Measurements from ENCODE around the gene TGIF1.
"Not testable (repeated sequence)": the region's sequence is repeated elsewhere in the genome, so short reads cannot be mapped to it uniquely, and the experiment has no call there.

Gene TGIF1

DNA sequence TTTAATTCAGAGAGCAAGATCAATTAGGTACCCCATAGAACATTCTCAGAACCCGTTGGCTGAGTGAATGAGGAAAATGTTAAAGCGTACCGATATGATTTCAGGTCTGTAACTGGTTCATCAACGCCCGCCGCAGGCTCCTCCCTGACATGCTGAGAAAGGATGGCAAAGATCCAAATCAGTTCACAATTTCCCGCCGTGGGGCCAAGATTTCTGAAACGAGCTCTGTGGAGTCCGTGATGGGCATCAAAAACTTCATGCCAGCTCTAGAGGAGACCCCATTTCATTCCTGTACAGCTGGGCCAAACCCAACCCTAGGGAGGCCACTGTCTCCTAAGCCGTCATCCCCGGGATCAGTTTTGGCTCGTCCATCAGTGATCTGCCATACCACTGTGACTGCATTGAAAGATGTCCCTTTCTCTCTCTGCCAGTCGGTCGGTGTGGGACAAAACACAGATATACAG is 7.3 kb downstream of the TGIF1 start:
- no peak for DNase-seq

DNA sequence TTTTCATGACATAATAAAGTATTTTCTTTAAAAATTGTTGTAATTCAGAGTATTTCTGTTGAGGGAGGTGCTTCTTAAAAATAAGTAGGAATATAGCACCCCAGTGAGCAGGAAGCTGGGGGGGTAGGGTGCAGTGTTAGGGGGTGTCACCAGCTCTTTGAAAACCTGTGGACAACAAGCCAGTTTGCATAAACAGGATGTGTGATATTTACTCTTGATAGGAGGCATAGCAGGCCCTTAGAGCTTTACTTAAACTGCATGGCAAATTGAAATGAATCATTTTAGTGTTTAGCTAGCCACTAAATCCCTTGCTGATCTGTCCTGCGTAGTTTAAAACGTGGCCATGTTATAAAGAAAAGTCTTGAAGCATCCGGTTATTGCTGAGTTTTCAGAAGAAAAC is 8.4 kb downstream of the TGIF1 start:
- no peak for DNase-seq

DNA sequence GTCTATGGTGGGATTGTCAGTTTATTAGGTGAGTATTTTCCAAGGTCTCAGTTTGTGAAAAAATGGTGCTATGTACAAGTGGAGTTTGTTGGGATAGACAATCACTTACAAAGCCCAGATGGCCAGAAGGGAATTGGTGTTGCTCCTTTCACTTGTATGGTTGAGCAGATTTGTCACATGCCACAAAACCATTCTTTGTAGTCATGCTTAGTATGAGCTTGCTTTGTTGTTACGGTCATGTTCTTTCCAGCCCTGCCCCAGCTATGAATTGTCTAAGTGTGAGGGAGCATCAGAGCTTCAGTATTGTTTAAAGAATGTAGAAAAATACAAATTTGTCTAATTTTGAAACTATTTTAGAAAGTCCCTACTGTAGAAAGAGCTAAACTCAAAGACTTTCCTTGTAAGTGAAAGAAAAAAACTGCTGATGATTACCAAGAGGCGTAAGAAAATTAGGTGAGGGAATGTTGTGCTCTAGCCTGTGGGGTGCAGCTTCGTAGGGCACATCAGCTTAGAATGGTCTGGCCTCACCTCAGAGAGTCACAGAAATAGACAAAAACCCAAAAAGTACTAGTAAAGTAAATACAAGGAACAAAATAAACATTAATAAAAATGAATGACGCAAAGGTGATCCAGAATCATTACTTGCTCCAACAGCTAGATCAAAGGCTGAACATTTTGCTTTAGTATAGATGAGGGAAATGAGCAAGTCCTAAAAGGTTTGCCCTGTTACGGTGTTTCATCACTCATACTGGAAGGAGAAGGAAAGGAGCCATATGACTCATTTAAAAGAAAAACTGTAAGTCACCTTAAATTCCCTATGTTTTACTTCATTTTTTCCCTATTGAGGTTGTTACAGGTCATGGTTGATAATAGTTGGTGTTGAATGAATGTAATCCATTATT is 9.2 kb downstream of the TGIF1 start:
- no peak for DNase-seq

DNA sequence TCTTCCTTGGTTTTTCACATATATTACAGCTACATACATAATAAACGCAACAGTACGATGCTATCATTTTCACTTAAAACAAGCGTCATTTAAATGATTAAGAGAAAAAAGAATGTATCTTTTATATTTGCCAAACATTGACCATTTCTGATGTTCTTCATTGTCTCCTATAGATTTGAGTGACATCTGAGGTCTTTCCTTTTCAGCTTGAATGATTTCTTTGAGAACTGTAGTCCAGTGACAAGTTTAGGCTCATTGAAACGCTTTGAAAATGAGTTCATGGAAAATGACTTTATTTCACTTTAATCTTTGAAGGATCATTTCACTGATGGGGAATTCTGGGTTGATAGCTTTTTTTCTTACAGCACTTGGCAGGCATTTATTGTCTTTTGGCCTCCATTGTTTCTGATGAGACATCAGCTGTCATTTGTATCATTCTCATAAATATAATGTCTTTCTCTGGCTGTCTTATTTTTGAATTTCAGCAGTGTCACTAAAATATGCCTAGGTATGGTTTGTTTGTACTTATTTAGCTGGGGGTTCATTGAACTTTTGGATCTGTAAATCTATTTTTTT is 10.9 kb downstream of the TGIF1 start:
- no peak for DNase-seq

DNA sequence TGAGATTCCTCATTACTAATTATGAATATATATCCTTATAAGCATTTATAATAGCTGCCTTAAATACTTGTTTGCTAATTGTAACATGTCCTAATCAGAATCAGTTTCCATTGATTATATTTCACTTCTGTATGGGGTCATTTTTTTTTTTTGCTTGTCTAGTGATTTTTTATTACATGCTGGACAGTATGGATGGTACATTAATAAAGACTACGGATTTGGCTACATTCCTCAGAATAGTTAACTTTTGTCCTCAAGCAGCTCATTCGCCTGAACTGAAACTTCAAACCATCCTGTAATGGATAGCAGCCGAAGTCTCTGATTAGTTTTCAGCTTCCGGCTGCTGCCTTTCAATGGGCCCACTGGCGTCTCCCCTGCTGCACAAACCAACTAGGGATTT is 11.7 kb downstream of the TGIF1 start:
- DNase-seq = no peak

DNA sequence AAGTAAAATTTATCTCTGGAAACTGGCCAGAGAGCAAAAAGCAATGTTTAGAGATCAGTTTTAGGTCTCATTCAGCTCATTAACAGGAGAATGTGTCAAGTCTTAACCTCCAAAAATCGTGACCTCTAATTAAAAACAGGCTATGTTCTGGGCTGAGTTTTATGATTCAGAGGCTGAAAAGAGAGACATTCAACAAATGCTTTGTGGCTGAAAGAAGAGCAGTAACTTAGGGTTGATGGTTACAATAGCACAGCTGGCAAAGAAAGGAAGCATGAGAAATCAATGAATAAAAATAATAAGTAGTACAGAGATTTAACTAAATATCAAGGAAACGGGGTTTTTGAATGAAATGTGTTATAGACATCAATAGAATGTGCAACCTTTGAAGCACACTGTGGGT is 13.1 kb downstream of the TGIF1 start:
- DNase-seq = no peak

DNA sequence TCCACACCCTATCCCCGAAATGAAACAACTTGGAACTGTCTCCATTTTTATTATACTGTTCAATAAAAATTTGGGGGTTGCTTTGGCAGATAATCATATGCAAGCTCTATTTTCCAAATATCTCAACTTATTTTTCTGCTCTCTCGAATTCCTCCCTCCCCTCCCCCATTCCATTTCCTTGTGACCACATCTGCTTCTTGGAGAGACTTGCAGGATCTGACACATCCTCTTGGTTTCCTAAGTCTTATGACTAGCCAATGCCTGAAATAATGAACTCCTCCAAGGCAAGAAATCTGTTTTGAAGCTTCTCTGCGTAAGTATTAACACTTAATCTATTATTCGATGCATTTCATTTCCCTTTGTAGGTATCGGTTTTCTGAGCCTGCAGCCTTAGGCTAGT is 16.1 kb downstream of the TGIF1 start:
- DNase-seq = no peak

DNA sequence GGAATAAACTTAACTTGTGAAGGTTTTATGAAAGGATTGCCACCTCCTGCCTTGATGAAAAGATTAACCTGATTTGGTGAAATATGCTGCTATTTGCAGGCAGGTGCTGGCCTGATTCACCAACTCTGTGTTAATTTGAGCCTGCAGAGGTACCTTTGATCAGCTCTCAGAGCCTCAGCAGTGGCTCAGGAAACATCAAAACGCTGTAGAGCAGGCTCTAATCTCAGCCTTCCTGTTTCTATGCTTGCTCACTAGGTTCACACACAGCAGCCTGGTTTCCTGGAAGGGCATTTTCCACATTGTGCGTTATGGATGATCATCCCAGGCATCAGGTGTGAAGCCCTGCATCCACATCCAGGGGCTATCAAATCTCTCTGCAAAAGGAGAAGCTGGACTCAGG is 16.9 kb downstream of the TGIF1 start:
- DNase-seq = no peak

DNA sequence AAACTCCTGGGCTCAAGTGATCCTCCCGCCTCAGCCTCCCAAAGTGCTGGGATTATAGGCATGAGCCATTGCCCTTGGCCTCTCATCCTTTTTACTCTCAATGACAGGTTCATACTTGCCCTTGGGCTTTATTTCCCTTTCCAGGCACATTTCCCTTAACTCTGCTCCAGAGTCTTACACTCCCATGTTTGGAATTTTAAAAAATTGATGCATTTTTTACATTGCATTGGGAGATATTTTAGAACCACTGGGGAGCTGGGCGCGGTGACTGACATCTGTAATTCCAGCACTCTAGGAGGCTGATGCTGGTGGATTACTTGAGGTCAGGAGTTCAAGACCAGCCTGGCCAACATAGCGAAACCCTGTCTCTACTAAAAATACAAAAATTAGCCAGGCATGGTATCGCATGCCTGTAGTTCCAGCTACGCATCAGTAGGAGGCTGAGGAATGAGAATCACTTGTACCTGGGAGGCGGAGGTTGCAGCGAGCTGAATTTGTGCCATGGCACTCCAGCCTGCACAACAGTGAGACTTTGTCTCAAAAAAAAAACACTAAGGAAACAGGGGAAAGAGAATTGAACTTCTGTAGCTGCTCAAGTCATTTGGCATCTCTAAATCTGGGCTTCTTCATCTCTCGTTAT is 18.2 kb downstream of the TGIF1 start:
- no peak for DNase-seq

DNA sequence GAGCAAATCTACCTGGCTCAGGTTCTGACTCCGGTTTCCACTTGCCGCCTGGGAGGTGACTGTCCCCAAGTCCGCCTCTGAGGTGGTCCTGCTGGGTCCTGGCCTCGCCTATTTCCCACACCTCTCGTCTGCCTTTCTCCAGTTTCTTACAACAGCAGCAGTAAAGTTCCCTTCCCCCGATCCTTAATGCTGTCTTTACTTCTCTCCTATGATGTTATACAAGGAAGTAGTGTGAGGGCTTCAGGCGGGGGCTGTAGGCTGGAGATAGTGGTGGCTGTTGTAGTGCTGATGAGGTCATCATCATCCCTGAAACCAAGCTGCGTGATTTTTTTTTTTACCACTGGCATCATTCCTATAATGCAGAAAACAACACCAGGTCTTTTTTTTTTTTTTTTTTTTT is 18.9 kb downstream of the TGIF1 start:
- no peak for DNase-seq

DNA sequence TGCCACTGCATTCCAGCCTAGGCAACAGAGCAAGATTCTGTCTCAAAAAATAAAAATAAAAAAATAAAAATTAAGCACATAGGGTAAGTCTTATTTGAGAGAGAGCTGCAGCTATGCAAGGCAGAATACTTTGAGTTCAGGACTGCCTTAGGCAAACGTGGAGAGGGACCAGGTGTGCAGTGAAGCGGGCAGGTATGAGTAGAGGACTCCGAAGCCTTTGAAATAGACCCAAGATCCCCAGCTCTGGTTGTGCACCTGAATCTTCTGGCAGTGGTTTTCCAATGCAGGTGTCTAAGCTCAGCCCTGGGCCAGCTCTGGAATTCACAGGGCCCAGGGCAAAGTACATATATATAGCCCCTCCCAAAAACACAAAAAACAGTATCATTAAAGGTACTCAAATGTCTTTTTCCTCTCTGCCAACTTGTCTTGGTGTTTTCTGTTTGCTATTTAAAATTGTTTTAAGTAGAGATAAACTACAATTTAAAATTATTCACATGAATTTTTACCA is 21.2 kb downstream of the TGIF1 start:
- DNase-seq = no peak

DNA sequence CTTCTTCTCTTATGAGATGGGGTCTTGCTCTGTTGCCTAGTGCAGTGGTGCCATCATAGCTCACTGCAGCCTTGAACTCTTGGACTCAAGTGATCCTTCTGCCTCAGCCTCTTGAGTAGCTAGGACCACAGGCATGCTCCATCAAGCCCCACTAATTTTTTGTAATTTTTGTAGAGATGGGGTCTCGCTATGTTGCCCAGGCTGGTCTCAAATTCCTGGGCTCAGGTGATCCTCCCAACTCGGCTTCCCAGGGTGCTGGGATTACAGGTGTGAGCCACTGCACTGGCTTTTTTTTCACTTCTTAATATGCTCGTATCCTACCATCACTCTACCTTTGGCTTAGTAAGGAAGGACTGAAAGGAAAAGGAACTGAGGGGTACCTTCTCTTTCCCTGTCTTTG is 22.1 kb downstream of the TGIF1 start:
- DNase-seq = not testable (repeated sequence)

DNA sequence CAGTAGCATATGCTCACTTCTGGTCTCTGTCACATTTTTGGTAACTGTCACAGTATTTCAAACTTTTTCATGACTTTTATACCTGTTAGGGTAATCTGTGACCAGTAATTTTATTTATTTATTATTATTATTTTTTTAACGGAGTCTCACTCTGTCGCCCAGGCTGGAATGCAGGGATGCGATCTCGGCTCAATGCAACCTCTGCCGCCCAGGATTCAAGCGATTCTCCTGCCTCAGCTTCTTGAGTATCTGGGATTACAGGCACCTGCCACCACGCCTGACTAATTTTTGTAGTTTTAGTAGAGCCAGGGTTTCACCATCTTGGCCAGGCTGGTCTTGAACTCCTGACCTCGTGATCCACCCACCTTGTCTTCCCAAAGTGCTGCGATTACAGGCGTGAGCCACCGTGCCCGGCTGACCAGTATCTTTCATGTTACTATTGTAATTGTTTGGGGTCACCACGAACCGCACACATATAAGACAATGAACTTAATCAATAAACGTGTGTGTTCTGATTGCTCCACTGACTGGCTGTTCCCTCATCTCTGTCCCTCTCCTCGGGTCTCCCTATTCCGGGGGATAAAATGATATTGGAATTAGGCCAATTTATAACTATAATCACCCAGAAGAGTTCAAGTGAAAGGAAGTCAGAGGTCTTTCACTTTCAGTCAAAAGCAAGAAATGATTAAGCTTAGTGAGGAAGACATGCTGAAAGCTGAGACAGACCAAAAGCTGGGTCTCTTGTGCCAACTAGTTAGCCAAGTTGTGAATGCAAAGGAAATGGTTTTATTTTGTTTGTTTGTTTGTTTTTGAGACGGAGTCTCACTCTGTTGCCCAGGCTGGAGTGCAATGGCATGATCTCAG is 22.9 kb downstream of the TGIF1 start:
- DNase-seq = no peak

DNA sequence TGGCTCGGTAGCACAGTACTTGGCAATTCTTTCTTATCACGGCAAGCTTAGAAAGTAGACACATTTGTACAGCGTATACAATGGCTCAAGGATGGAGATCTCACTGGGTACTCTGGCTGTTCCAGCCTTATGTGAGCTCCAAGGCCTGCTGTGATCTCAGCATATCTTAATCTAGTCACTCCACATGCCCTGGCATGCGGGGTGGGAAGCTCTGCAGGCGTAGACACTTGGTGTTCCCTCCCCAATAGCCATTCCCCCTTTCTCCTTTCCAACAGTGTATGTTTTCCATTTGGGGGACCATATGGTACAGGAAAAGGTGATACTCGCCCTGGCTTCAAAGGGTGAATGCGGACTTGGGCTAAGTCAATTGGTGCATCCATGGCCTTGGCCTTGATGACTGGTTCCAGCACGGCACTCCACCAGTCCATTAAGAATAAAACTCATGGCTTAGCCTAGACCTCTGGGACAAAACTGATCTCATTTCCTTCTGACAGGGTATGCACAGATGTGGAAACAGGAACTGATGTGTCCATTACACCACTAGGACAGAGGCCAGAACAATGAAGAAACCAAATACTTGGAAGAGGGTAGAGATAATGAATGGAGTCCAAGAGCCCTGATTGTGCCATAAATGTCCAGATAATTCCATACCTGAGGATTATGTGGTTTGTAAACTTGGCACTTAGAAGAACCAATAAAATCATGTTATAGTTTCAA is 28.4 kb downstream of the TGIF1 start:
- DNase-seq = no peak

DNA sequence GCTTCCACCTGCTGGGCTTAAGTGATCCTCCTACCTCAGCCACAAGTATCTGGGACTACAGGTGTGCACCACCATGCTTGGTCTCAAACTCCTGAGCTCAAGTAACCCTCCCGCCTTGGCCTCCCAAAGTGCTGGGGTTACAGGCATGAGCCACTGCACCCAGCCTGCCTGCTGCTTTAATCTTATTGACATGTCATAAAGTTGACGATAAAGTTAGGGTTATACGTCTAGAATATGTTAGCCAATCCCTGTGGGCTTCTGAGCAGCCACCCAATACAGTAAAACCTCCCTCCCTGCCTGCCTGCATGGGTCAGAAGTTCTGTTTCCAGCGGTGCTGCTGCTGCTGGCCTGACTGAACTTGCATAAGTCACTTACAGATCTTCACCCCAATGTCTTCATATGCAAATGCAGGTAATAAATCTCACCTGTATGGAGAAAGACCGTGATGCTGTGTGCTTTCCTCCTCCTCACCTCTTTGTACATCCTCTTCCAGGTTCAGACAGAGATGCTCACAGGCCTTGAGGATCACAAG is 30.1 kb downstream of the TGIF1 start:
- no peak for DNase-seq

DNA sequence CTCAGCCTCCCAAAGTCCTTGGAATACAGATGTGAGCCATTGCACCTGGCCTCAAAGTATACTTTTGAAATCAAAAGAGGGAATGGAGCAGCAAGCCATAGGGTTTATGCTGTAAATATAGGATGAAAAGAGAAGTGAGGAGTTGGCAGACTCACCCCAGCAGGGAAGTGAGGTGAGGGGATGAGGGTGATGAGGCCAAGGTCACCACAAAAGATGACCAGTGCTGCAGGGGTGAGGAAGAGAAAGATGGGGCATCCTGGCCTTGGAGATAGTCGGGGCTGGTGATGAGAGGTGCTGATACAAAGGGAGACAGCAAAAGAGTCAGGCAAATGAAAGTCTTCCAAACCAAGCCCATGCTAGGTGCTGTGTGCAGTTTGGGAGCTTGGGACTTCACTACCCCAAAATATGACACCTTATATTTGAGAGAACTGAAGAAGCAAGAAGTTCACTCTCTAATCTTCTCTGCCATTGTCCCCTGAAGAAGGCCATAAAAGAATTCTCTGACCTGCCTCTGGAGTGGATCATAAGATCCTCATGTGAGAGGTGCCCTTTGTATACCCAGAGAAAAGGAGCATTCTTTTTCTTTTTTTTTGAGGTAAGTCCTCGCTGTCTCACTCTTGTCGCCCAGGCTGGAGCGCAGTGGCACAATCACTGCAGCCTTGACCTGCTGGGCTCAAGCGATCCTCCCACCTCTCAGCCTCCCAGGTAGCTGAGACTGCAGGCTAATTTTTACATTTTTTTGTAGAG is 31.0 kb downstream of the TGIF1 start:
- DNase-seq = no peak

DNA sequence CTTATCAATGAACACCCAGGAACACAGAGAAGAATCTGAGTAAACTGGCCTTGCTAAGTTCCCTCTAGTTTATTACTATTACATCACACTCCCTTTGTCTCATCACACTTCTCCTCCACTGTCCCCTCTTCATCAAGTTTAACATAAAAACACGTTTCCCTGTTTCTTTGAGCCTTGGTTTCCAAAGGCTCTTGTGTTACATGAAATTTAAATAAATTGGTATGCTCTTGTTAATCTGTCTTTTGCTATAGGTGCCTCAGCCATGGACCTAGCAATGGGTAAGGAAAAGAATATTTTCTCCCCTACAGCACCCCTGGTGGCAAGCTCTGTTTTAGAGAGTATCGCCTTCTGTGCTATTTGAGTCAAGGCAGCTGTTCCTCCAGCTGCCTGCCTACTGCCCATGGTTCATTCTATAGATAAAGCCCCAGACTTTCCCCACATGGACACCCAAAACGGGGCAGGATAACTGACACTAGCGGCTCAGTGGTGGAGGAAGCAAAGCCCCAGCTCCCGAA is 31.8 kb downstream of the TGIF1 start:
- DNase-seq = no peak

DNA sequence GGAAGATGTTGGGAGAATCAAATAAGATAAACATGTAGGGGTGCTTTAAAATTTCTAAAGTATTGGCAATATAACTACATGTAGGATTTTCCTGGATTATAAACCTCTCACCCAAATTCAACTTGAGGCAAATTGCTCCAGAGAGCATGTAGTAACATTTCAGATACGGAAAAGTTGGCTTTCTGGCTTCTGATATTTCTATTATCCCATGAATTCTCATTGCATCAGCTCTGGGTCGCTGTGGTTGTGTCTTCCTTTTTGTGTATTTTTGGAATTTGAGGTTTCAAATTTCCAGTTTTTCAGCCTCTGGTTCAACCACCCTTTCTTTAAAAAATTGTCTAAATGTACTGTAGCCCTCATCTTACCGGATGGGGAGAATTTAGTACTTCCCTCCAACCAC is 32.3 kb downstream of the TGIF1 start:
- no peak for DNase-seq

DNA sequence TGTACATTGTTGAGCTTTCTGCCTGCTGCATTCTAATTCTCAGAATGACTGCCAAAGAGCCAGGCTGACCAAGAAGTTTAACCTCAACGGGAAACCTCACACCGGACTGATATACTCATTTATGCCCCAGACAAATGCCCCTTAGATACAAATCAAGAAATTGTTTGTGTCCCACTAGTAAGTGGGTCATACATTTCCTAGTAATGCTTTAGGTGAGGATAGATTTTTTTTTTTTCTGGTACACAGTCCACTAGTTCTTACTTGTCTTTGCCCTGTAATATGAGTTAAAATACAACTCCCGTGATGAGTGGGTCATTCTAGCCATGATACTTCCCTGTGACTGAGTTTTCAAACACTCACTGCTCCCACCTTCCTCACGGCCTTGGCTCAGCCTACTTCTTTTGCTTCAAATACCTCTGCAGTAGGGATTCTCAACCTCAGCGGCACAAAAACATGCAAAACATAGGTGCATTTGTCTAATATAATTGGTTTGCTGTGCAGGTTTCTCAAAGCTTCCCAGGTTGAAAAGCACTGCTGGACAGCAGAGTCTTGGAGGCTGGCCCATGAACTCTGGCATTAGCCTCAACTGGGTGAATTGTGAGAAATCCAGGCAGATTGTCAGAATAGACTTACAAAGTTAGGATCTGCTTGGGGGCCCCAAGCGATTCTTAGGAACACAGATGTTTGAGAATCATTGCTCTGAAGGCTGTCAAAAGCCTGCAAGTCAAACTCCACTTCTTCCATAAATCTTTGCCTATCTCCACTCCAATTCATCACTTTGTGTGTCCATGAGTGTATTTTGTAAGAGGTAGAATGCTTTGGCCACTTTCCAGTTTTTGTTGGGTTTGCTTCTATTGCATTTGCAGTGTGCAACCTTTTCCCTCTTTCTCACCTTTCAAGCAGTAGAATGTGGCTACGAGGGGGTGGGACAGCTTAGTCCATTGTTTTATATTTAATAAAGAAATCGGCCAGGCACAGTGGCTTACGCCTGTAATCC is 35.5 kb downstream of the TGIF1 start:
- no peak for DNase-seq

DNA sequence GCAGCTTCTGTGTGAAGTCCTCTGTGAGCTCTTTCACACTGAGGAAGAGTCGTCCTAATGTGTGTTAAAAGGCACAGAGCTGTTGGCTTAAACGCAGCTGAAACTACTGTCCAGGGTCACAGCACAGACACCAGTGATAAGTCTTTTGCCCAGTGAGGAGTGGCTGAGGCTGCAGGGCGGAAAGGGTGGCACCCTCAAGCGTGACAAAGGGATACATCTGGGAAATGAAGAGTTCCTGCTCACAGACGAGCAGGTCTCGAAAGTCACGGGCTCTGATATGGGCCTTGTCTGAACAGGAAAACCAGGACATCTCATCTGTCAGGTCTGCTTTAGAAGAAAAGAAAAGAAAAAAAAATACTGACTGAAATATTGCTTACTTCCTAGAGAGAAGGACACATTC is 36.5 kb downstream of the TGIF1 start:
- DNase-seq = no peak
